Muscle of arm (tissue), 12 donors: ENCODE results near the gene ERICH6. TPM values are rescaled to one million over a fixed set of nuclear protein-coding genes. Genes with fewer than 3 reads are reported as not detected.

Experiments used
- DNase-seq: peaks from one replicate; pipeline ENCODE4 v3.0.0-alpha.2; 2013
- polyA plus RNA-seq, 12 donors: library from polyadenylated mRNA; unstranded; fragments of 120-200 nt; gene quantifications; one replicate each; pipeline ENCODE4 v1.2.1, GENCODE V29; 2013; ENCODE audit not compliant: insufficient read length in 12 of 12

The ERICH6 gene
- polyA plus RNA-seq, 12 donors = 0.20 to 0.43 (median 0.38) TPM; not detected in 6

DNA sequence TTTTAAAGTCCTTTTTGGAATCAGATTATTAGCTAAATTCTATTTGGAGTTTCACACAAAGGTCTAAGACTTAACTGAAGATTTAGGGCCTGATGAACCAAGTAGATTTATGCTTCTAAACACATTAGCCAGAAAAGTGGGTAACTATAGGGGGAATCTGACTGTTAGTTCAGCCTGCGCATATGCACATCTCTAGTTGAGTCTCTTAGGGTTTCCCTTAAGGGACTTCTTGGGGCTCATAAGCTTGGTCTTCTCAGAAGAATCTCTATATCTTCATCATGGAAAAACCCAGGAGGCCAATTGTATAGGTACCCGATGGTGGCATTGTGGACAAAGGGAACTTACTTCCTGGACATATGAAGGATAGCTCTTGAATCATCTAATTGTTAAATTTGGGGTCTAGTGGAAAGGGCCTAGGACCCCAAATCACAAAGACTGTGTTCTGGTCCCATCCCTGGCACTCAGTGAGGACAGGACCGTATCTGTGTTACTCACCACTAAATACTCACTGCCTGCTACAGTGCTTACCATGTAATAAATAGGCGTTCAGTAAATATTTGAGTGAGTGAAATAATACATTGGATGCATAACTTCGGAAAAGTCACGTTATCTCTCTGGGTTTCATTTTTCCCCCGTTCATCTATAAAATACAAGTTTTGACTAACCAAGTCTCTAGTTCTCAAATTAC, 83.6 kb downstream of the ERICH6 start:
- DNase-seq = no peak

DNA sequence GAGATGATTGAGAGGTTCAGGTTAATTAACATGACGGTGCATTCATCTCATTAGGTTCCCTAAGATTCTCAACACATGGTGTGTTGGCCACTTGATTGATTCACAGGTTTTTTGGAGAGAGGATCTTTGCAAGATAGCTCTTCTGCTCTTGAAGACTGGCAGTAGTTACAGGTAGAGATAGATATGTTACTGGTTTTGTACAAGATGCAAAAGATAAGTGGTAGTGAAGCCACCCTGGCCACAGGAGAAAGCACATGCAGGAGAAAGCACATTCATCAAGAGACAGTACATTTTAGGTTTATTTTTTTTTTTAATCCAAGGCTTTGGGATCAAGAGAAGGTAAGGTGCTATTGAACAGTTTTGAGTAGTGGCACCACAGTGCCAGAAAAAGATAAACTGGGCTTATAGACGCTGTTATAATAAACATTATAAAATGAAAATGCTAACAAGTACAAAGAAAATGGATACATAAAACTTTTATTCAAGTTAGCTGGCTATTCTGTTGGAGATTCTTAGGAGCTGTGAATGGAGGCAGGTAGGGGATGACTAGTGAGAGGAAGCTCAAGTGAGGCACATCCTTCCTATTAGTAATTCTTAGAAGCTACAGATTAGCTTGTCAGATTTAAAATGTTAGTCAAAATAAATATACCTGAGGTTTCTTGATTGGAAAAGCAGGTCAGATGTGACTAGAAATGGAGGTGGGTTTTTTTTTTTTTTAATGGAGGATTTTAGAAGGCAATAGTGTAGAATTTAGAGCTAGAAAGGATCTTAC, 89.8 kb downstream of the ERICH6 start:
- no peak for DNase-seq

DNA sequence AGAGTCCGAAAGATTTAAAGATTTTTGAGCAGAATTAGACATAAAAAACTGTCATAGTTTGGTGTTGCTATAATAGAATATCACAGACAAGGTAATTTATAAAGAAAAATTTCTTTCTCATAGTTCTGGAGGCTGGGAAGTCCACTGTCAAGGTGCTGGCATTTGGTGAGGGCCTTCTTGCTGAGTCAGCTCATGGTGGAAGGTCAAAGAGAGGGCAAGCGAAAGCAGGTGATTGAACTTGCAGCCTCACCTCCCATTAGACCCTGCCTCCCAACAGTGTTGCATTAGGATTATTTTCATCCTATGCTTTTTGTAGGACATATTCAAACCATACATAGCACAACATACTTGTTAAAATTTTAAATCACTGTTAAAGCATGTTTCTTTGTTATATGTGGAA, 90.7 kb downstream of the ERICH6 start:
- no peak for DNase-seq

DNA sequence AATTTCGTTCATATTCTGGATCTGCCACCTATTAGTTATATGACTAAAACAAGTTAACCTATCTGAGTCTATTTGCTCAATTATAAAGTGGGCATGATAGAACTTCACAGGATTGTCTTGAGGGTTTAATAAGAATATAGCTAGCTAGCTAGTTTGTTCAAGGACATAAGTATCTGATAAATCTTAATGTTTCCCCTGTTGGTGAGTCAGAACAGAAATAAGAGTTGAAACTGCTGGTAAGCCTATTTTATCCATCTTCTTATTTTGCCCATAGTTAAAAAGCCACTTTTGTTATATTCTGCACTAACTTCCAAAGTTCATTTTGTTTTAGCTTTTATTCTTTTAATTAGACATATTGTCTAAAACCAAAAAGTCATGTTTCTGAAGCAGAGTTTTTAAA, 91.2 kb downstream of the ERICH6 start:
- no peak for DNase-seq

DNA sequence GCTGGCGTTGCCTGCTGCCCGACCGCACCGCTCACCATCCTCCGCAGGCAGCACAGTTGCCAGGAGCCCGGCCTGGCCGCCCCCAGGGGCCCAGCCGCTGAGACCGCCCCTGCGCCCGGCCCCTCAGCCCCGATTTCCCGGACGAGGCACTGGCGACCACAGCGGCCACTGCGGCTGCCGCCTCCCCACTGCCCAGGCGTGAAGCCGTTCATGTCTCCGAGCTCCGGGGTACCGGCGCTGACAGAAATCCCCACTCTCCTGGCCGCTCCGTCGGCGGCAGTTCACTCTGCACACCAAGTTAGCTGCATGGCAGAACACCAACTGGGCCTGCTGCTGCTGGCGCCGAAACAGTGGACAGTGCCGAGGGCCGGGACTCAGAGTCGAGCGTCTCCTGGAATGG, 92.1 kb downstream of the ERICH6 start:
- no peak for DNase-seq

DNA sequence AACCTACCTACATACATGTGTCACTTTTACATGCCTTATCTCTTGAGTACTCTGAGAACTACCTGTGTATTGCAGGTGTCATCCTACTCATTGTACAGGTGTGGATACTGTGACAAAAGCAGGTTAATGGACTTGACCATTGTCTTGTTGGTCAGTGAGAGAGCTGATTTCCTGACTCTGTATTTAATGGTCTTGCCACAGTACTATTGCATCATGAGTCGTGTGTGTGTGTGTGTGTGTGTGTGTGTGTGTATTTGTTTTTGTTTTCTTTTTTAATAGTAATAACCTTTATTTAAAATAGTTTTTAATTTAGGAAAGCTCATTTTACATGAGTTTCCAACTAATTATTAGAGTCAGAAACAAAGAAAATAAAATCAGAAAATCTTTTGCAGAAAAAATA, 92.9 kb downstream of the ERICH6 start:
- DNase-seq = no peak

DNA sequence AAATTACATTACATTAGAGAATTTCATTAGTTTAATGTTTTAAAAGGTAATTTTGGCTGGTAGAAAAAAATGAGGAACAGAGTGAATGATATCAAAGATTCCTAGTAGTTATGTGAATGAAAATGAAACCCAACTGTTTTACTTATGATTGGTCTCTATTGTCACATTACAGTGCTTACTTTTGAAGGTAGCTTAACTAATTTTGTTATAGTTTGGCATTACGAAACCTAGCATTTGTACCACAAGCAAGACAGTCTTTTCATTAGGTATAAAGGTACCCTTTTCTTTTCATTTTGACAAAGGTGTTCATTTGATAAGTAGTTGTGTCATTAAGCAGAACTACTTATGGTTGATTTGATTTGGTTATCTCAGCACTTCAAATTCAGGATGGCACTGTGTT, 93.7 kb downstream of the ERICH6 start:
- DNase-seq = no peak

Other genes with a start within 250 kb of the ERICH6 start
- 100 to 1,000 TPM in 1 of 12 donors, 10 to 100 TPM in 10, not detected in 1; 52.2 to 113 (median 74.8) TPM for gene SERP1, start 157.4 kb downstream of the ERICH6 start, polyA plus RNA-seq
- gene EIF2A, start 157.1 kb downstream of the ERICH6 start, polyA plus RNA-seq = 100 to 1,000 TPM in 11 of 12 donors, not detected in 1; 131 to 243 (median 173) TPM
- gene SELENOT, start 100.6 kb downstream of the ERICH6 start, polyA plus RNA-seq = 10 to 100 TPM in 11 of 12 donors, not detected in 1; 41.9 to 67.8 (median 57.4) TPM
- gene SIAH2, start 59.2 kb upstream of the ERICH6 start, polyA plus RNA-seq = 10 to 100 TPM in 11 of 12 donors, not detected in 1; 17.5 to 41.3 (median 22.3) TPM
- 1 to 10 TPM in 3 of 12 donors, under 1 TPM in 6, not detected in 3; 0.52 to 3.1 (median 0.97) TPM for gene MINDY4B, start 201.5 kb upstream of the ERICH6 start, polyA plus RNA-seq